ENCODE results near the gene SULT1C3. TPM values are rescaled to one million over a fixed set of nuclear protein-coding genes. Genes with fewer than 3 reads are reported as not detected.

SULT1C3 gene
- total and polyA plus RNA-seq, 2 of the 13 experiments (the other 11 are each of a cell fraction or from before 2014, with no cell fraction given): not detected

DNA sequence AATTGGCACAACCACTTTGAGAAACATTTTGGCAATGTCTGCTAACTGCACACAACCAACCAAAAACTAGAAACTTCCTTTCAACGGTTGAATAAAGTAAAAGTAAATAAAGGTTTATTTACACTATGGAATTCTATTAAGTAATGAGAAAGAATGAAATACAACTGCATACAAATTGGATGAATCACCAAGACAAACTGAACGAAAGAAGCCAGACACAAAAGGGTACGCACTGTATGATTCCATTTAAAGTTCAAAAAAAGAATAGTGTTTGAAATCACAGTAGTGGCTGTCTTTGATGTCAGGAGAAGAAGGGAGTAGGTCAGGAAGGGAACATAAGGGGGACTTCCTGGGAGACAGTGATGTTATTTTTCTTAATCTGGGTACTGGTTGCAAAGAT, 46.5 kb upstream of the SULT1C3 start (continued):
- TF ChIP-seq SOX13 (IDR thresholded peaks at IDR 0.05) (no peak), SOX13 (CRISPR knock-in tag; conservative IDR thresholded peaks at IDR 0.05 in 1 of 2, IDR thresholded peaks at IDR 0.05 in 1 of 2) (peak in 1 of 2 experiments; percentile 75; a peak in 1 of 4 replicates), ISL2 (CRISPR knock-in tag; IDR thresholded peaks at IDR 0.05) (no peak), CCDC6 (CRISPR knock-in tag; IDR thresholded peaks at IDR 0.05) (no peak), ZNF10 (CRISPR knock-in tag; IDR thresholded peaks at IDR 0.05; ENCODE audit: borderline replicate concordance, low read depth) (no peak), ZNF879 (CRISPR knock-in tag; IDR thresholded peaks at IDR 0.05) (no peak), PRDM10 (CRISPR knock-in tag; IDR thresholded peaks at IDR 0.05; ENCODE audit: low read depth) (no peak), ZNF432 (CRISPR knock-in tag; IDR thresholded peaks at IDR 0.05; ENCODE audit: borderline replicate concordance) (no peak), SAP130 (CRISPR knock-in tag; IDR thresholded peaks at IDR 0.05; ENCODE audit: low read depth) (0 out of 2 replicates have a peak, but pooled peaks have one; percentile 16), ZKSCAN5 (CRISPR knock-in tag; IDR thresholded peaks at IDR 0.05) (no peak), ZNF234 (CRISPR knock-in tag; conservative IDR thresholded peaks at IDR 0.05) (no peak), ZNF274 (CRISPR knock-in tag; IDR thresholded peaks at IDR 0.05) (no peak), SIN3A (IDR thresholded peaks at IDR 0.05; ENCODE audit: borderline replicate concordance, low read depth, low read length) (no peak), HDAC1 (CRISPR knock-in tag; IDR thresholded peaks at IDR 0.05) (no peak)
- TF ChIP-seq, protein P1, sequence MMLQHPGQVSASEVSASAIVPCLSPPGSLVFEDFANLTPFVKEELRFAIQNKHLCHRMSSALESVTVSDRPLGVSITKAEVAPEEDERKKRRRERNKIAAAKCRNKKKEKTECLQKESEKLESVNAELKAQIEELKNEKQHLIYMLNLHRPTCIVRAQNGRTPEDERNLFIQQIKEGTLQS (CRISPR knock-in tag; IDR thresholded peaks at IDR 0.05): no peak
- TF ChIP-seq, protein P2, sequence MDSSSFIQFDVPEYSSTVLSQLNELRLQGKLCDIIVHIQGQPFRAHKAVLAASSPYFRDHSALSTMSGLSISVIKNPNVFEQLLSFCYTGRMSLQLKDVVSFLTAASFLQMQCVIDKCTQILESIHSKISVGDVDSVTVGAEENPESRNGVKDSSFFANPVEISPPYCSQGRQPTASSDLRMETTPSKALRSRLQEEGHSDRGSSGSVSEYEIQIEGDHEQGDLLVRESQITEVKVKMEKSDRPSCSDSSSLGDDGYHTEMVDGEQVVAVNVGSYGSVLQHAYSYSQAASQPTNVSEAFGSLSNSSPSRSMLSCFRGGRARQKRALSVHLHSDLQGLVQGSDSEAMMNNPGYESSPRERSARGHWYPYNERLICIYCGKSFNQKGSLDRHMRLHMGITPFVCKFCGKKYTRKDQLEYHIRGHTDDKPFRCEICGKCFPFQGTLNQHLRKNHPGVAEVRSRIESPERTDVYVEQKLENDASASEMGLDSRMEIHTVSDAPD (CRISPR knock-in tag; IDR thresholded peaks at IDR 0.05): no peak
- TF ChIP-seq, protein P3, sequence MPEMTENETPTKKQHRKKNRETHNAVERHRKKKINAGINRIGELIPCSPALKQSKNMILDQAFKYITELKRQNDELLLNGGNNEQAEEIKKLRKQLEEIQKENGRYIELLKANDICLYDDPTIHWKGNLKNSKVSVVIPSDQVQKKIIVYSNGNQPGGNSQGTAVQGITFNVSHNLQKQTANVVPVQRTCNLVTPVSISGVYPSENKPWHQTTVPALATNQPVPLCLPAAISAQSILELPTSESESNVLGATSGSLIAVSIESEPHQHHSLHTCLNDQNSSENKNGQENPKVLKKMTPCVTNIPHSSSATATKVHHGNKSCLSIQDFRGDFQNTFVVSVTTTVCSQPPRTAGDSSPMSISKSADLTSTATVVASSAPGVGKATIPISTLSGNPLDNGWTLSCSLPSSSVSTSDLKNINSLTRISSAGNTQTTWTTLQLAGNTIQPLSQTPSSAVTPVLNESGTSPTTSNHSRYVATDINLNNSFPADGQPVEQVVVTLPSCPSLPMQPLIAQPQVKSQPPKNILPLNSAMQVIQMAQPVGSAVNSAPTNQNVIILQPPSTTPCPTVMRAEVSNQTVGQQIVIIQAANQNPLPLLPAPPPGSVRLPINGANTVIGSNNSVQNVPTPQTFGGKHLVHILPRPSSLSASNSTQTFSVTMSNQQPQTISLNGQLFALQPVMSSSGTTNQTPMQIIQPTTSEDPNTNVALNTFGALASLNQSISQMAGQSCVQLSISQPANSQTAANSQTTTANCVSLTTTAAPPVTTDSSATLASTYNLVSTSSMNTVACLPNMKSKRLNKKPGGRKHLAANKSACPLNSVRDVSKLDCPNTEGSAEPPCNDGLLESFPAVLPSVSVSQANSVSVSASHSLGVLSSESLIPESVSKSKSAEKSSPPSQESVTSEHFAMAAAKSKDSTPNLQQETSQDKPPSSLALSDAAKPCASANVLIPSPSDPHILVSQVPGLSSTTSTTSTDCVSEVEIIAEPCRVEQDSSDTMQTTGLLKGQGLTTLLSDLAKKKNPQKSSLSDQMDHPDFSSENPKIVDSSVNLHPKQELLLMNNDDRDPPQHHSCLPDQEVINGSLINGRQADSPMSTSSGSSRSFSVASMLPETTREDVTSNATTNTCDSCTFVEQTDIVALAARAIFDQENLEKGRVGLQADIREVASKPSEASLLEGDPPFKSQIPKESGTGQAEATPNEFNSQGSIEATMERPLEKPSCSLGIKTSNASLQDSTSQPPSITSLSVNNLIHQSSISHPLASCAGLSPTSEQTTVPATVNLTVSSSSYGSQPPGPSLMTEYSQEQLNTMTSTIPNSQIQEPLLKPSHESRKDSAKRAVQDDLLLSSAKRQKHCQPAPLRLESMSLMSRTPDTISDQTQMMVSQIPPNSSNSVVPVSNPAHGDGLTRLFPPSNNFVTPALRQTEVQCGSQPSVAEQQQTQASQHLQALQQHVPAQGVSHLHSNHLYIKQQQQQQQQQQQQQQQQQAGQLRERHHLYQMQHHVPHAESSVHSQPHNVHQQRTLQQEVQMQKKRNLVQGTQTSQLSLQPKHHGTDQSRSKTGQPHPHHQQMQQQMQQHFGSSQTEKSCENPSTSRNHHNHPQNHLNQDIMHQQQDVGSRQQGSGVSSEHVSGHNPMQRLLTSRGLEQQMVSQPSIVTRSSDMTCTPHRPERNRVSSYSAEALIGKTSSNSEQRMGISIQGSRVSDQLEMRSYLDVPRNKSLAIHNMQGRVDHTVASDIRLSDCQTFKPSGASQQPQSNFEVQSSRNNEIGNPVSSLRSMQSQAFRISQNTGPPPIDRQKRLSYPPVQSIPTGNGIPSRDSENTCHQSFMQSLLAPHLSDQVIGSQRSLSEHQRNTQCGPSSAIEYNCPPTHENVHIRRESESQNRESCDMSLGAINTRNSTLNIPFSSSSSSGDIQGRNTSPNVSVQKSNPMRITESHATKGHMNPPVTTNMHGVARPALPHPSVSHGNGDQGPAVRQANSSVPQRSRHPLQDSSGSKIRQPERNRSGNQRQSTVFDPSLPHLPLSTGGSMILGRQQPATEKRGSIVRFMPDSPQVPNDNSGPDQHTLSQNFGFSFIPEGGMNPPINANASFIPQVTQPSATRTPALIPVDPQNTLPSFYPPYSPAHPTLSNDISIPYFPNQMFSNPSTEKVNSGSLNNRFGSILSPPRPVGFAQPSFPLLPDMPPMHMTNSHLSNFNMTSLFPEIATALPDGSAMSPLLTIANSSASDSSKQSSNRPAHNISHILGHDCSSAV (CRISPR knock-in tag; IDR thresholded peaks at IDR 0.05; ENCODE audit: borderline replicate concordance): no peak

Data from HepG2 (cell line).